CD8-positive, alpha-beta memory T cell (primary cell): ENCODE results near the gene TRIM4. TPM values are rescaled to one million over a fixed set of nuclear protein-coding genes. Genes with fewer than 3 reads are reported as not detected.
"Not testable (repeated sequence)": the region's sequence is repeated elsewhere in the genome, so short reads cannot be mapped to it uniquely, and the experiment has no call there.

Experiments used
- CTCF ChIA-PET: fragments of 350-600 bp; sonication (Branson Sonifier 250); formaldehyde crosslinking; loops from one replicate; lab custom pipeline; 2021; ENCODE audit warnings: antibody characterized with exemption; lab: Charles Lee
- POLR2A ChIA-PET: fragments of 350-600 bp; sonication (Branson Sonifier 250); formaldehyde crosslinking; loops from one replicate; lab custom pipeline; 2021; ENCODE audit warnings: antibody characterized with exemption; lab: Charles Lee
- DNase-seq, 5 donors: peaks; one replicate each; pipeline versions ENCODE4 v3.0.0 to v3.0.0-alpha.2; 2020 to 2022; ENCODE audit warnings: mixed read lengths in 1 of 5
- H3K27ac ChIP-seq: one replicate; pipeline ENCODE4 v1.7.0; 2013; ENCODE audit warnings: low read depth, mild to moderate bottlenecking, low read length, moderate library complexity
- H3K27me3 ChIP-seq: 2 replicates; pipeline ENCODE4 v1.7.0; 2013; ENCODE audit warnings: low read length, mild to moderate bottlenecking; ENCODE audit not compliant: insufficient read depth, poor library complexity, severe bottlenecking
- H3K36me3 ChIP-seq: 2 replicates; pipeline ENCODE4 v1.7.0; 2013; ENCODE audit warnings: mild to moderate bottlenecking, low read length, moderate library complexity; ENCODE audit not compliant: insufficient read depth
- H3K4me1 ChIP-seq: 2 replicates; pipeline ENCODE4 v1.7.0; 2013; ENCODE audit warnings: mild to moderate bottlenecking, low read length, moderate library complexity; ENCODE audit not compliant: insufficient read depth
- H3K4me3 ChIP-seq: 2 replicates; pipeline ENCODE4 v1.7.0; 2013; ENCODE audit warnings: mild to moderate bottlenecking, low read length
- H3K9me3 ChIP-seq: 2 replicates; pipeline ENCODE4 v1.7.0; 2013; ENCODE audit warnings: mild to moderate bottlenecking, low read length
- H3K27ac Mint-ChIP-seq, 8 donors: one replicate each; pipeline ENCODE4 v1.8.0; 2020 to 2021; ENCODE audit warnings: mixed read lengths in 8 of 8, mild to moderate bottlenecking in 6 of 8, inconsistent platforms in 3 of 8, moderate library complexity in 3 of 8
- H3K27me3 Mint-ChIP-seq, 2 donors: one replicate each; pipeline ENCODE4 v1.8.0; 2020 to 2021; ENCODE audit warnings: mixed read lengths in 2 of 2, mild to moderate bottlenecking in 1 of 2, moderate library complexity in 1 of 2
- H3K36me3 Mint-ChIP-seq, 3 donors: one replicate each; pipeline ENCODE4 v1.8.0; 2020 to 2021; ENCODE audit warnings: mixed read lengths in 3 of 3, inconsistent platforms in 1 of 3, mild to moderate bottlenecking in 1 of 3
- H3K4me1 Mint-ChIP-seq, 3 donors: one replicate each; pipeline ENCODE4 v1.8.0; 2020 to 2021; ENCODE audit warnings: mixed read lengths in 3 of 3, inconsistent platforms in 1 of 3, mild to moderate bottlenecking in 1 of 3
- H3K4me3 Mint-ChIP-seq, 7 donors: one replicate each; pipeline ENCODE4 v1.8.0; 2020 to 2021; ENCODE audit warnings: mixed read lengths in 7 of 7, mild to moderate bottlenecking in 6 of 7, moderate library complexity in 4 of 7, inconsistent platforms in 2 of 7
- H3K9me3 Mint-ChIP-seq, 5 donors: one replicate each; pipeline ENCODE4 v1.8.0; 2020 to 2022; ENCODE audit warnings: mixed read lengths in 5 of 5, mild to moderate bottlenecking in 3 of 5, moderate library complexity in 2 of 5, inconsistent platforms in 1 of 5
- polyA plus RNA-seq: library from polyadenylated mRNA; unstranded; fragments of 300-500 nt; fragmentation: Illumina TruSeq; gene quantifications from one replicate; pipeline ENCODE4 v1.2.3, GENCODE V29; 2021
- total RNA-seq, 2 experiments: library from RNA; stranded (reverse); gene quantifications; one replicate each; pipeline ENCODE4 v1.2.3, GENCODE V29; 2021

Gene TRIM4
- total and polyA plus RNA-seq, 3 experiments from 2014 or later, result 25.8 to 31.0 (median 30.0) TPM

DNA sequence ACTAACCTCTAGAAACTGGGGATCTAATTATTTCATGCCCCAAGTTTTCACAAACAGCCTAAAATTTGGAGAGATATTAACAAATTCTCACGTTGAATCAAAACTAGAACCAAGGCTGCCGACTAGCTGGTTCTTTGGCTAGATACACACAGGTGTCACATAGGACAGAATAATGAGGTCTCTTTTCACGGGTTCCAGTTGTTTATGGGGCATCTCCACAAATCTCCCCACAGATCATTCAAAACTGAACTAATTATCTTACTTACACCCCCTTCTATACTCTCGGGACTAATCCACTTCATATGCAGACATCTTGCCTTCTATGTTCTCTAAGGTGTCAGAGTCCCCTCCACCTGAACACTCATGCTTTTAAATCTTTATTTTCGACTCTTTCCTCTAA is 26.1 kb downstream of the TRIM4 start:
- H3K4me1 ChIP-seq, result no peaks in the 10 kb centered on the region
- Mint-ChIP-seq H3K27ac (no peak overlapping the region), H3K4me1 (peaks cover 9 to 14% (median 13%) of the 10 kb centered on the region in 3 donors), H3K36me3 (peaks cover 21 to 42% (median 26%) of the 10 kb centered on the region in 3 donors), H3K4me3 (no peak overlapping the region), H3K9me3 (no peaks in the 10 kb centered on the region), H3K27me3 (peaks cover 0 to 3% of the 10 kb centered on the region in 2 donors)
- no peak overlapping the region for H3K4me3 ChIP-seq
- DNase-seq, result no peak
- H3K27ac ChIP-seq, result no peak overlapping the region
- H3K9me3 ChIP-seq, result no peaks in the 10 kb centered on the region
- H3K36me3 ChIP-seq, result peaks cover 5% of the 10 kb centered on the region
- CTCF ChIA-PET, result no interaction called here
- POLR2A ChIA-PET, result no interaction called here
- no peaks in the 10 kb centered on the region for H3K27me3 ChIP-seq

GRCh38 chr7:99890348-99890747 is 29.0 kb downstream of the TRIM4 start:
- H3K27ac ChIP-seq, H3K27me3 ChIP-seq, CTCF ChIA-PET, H3K4me1 ChIP-seq, H3K4me1 Mint-ChIP-seq, H3K4me3 ChIP-seq, DNase-seq, H3K27ac Mint-ChIP-seq, H3K9me3 ChIP-seq, H3K9me3 Mint-ChIP-seq, H3K4me3 Mint-ChIP-seq, POLR2A ChIA-PET, H3K27me3 Mint-ChIP-seq, H3K36me3 ChIP-seq: not testable (repeated sequence)
- peaks cover 21 to 47% (median 29%) of the 10 kb centered on the region in 3 donors for H3K36me3 Mint-ChIP-seq

DNA sequence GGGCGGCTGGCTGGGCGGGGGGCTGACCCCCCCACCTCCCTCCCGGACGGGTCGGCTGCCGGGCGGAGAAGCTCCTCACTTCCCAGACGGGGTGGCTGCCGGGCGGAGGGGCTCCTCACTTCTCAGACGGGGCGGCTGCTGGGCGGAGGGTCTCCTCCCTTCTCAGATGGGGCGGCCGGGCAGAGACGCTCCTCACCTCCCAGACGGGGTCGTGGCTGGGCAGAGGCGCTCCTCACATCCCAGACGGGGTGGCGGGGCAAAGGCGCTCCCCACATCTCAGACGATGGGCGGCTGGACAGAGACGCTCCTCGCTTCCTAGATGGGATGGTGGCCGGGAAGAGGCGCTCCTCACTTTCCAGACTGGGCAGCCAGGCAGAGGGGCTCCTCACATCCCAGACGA is 31.0 kb downstream of the TRIM4 start:
- H3K4me1 Mint-ChIP-seq, H3K9me3 Mint-ChIP-seq, H3K9me3 ChIP-seq, H3K4me3 ChIP-seq, H3K4me1 ChIP-seq, H3K36me3 ChIP-seq, DNase-seq, H3K27me3 ChIP-seq, H3K4me3 Mint-ChIP-seq, CTCF ChIA-PET, H3K27me3 Mint-ChIP-seq, POLR2A ChIA-PET, H3K27ac Mint-ChIP-seq, H3K27ac ChIP-seq: not testable (repeated sequence)
- peaks cover 21 to 45% (median 29%) of the 10 kb centered on the region in 3 donors for H3K36me3 Mint-ChIP-seq

DNA sequence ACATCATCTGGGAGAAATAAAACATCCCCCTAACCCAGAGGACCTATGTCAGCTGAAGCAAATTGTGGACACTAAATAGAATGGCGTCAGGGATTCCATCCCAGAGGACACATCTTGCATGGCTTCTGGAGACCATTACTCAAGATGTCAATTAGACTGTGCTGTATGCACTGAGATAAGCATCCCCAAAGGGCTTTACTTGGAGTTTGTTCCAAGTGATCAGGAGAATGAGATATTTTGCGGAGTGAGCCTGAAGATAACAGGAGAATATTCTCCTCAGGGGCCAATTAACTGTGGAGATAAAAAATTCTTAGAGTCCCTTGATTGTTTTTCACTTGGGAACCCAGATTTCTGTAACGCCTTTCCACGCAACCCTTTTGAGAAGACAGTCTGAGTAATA is 38.0 kb downstream of the TRIM4 start:
- Histone ChIP-seq H3K27me3 (no peaks in the 10 kb centered on the region), H3K36me3 (no peaks in the 10 kb centered on the region), H3K4me1 (no peaks in the 10 kb centered on the region), H3K4me3 (no peak overlapping the region), H3K9me3 (no peaks in the 10 kb centered on the region), H3K27ac (no peak overlapping the region)
- CTCF ChIA-PET, result no interaction called here
- peaks cover 0 to 2% (median 0%) of the 10 kb centered on the region in 3 donors for H3K4me1 Mint-ChIP-seq
- H3K9me3 Mint-ChIP-seq, result no peaks in the 10 kb centered on the region
- H3K27ac Mint-ChIP-seq, result no peak overlapping the region
- peaks cover 0 to 5% (median 0%) of the 10 kb centered on the region in 3 donors for H3K36me3 Mint-ChIP-seq
- POLR2A ChIA-PET, result interaction anchor here (0.7 kb wide), 1 partner anchor 219 kb away, joined by 3 read pairs; no protein-coding TSS in a partner anchor
- H3K4me3 Mint-ChIP-seq, result no peak overlapping the region
- H3K27me3 Mint-ChIP-seq, result no peaks in the 10 kb centered on the region
- DNase-seq, result no peak

GRCh38 chr7:99876933-99877332 is 42.4 kb downstream of the TRIM4 start, which contains the start of gene OR2AE1:
Gene OR2AE1 (minus strand): TSS chr7:99877033. CDS start chr7:99877033, 0 bp downstream.
- no peak within 1 kb of the TSS for H3K27ac ChIP-seq
- H3K4me1 ChIP-seq, result no peaks in the 10 kb centered on the region
- no peaks in the 10 kb centered on the region for H3K36me3 ChIP-seq
- H3K9me3 Mint-ChIP-seq, result no peaks in the 10 kb centered on the region
- H3K27me3 ChIP-seq, result no peaks in the 10 kb centered on the region
- peaks cover 0 to 5% (median 2%) of the 10 kb centered on the region in 3 donors for H3K36me3 Mint-ChIP-seq
- no peak within 1 kb of the TSS for H3K4me3 ChIP-seq
- H3K4me3 Mint-ChIP-seq, result no peak within 1 kb of the TSS
- H3K27me3 Mint-ChIP-seq, result no peaks in the 10 kb centered on the region
- H3K27ac Mint-ChIP-seq, result no peak within 1 kb of the TSS
- CTCF ChIA-PET, result no interaction called here
- H3K9me3 ChIP-seq, result no peaks in the 10 kb centered on the region
- DNase-seq, result no peak
- H3K4me1 Mint-ChIP-seq, result no peaks in the 10 kb centered on the region
- POLR2A ChIA-PET, result no interaction called here

DNA sequence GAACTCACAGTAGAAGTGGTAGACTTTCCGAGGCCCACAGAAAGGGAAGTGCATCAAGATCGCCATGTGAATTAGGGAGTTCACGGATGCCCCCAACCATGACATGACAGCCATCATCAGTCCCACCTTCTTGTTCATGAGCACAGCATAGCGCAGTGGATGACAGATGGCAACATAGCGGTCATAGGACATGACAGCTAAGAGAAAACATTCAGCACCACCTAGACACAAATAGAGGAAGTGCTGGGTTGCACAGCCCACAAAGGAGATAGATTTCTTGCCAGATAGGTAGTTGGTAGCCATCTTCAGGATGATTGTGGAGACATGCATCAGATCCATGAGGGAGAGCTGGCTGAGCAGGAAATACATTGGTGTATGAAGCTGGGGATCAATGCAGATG is 42.8 kb downstream of the TRIM4 start:
- H3K27ac ChIP-seq, result no peak overlapping the region
- Mint-ChIP-seq H3K36me3 (peaks cover 0 to 5% (median 2%) of the 10 kb centered on the region in 3 donors), H3K9me3 (no peaks in the 10 kb centered on the region), H3K4me3 (no peak overlapping the region), H3K27ac (no peak overlapping the region), H3K27me3 (peaks cover 0 to under 1% of the 10 kb centered on the region in 2 donors), H3K4me1 (no peaks in the 10 kb centered on the region)
- ChIA-PET POLR2A (no interaction called here), CTCF (no interaction called here)
- no peaks in the 10 kb centered on the region for H3K27me3 ChIP-seq
- H3K4me3 ChIP-seq, result no peak overlapping the region
- no peaks in the 10 kb centered on the region for H3K9me3 ChIP-seq
- no peak for DNase-seq
- no peaks in the 10 kb centered on the region for H3K36me3 ChIP-seq
- no peaks in the 10 kb centered on the region for H3K4me1 ChIP-seq

- Histone ChIP-seq H3K27me3 (peaks cover 4% of the 10 kb centered on the region), H3K27ac (no peak overlapping the region), H3K9me3 (no peaks in the 10 kb centered on the region), H3K36me3 (no peaks in the 10 kb centered on the region), H3K4me3 (no peak overlapping the region), H3K4me1 (no peaks in the 10 kb centered on the region)
- Mint-ChIP-seq H3K4me1 (no peaks in the 10 kb centered on the region), H3K9me3 (peaks cover 0 to 6% (median 3%) of the 10 kb centered on the region in 5 donors), H3K27ac (peak overlapping the region in 1 of 8 donors; percentile 68), H3K4me3 (no peak overlapping the region), H3K36me3 (peaks cover 0 to 6% (median 1%) of the 10 kb centered on the region in 3 donors), H3K27me3 (peaks cover 5 to 47% of the 10 kb centered on the region in 2 donors)
- POLR2A ChIA-PET, result no interaction called here
- CTCF ChIA-PET, result no interaction called here
- DNase-seq, result no peak
These were observed 51.1 kb downstream of the TRIM4 start for GRCh38 chr7:99868246-99868645.

GRCh38 chr7:99867477-99867876 is 51.9 kb downstream of the TRIM4 start:
- H3K27ac Mint-ChIP-seq, H3K9me3 ChIP-seq, CTCF ChIA-PET, H3K27me3 ChIP-seq, POLR2A ChIA-PET, DNase-seq, H3K36me3 Mint-ChIP-seq, H3K27ac ChIP-seq, H3K4me3 Mint-ChIP-seq, H3K4me1 Mint-ChIP-seq, H3K36me3 ChIP-seq, H3K9me3 Mint-ChIP-seq, H3K4me3 ChIP-seq, H3K4me1 ChIP-seq: not testable (repeated sequence)
- H3K27me3 Mint-ChIP-seq, result peaks cover 7 to 54% of the 10 kb centered on the region in 2 donors
